HG03439 (cell line): ENCODE data around the gene EFEMP1.

Experiments
- ATAC-seq: cut with Tn5 transposase; IDR thresholded peaks from one replicate; pipeline ENCODE4 v1.9.1; 2021; ENCODE audit warnings: mild to moderate bottlenecking, moderate library complexity; ENCODE audit not compliant: unreplicated experiment

EFEMP1 gene

GRCh38 chr2:55899881-55900280 is 23.7 kb downstream of the EFEMP1 start:
- no peak for ATAC-seq

- no peak for ATAC-seq
Measured at GRCh38 chr2:55898386-55899040, 25.1 kb downstream of the EFEMP1 start.

DNA sequence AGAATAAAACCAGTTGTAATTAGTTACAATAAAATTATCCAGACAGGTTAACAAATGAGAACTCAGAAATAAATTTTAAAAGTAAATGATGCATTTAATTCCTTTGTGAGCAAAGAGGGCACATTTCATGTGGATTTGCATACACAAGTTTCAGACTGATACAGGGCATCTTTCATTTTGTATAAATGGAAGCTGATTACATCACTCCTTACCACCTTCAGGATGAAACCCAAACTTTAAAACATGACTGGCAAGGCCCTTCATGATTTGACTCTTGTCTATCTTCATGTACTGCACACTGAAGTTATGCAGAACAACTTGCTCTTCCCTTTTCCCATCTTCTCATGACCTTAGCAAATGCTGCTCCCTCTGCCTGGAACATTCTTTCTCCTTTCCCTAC is 26.9 kb downstream of the EFEMP1 start:
- ATAC-seq: no peak

GRCh38 chr2:55894720-55895119 is 28.9 kb downstream of the EFEMP1 start:
- ATAC-seq: no peak

- no peak for ATAC-seq
Measured at GRCh38 chr2:55891671-55892094, 31.9 kb downstream of the EFEMP1 start.

GRCh38 chr2:55888936-55889335 is 34.6 kb downstream of the EFEMP1 start:
- no peak for ATAC-seq

DNA sequence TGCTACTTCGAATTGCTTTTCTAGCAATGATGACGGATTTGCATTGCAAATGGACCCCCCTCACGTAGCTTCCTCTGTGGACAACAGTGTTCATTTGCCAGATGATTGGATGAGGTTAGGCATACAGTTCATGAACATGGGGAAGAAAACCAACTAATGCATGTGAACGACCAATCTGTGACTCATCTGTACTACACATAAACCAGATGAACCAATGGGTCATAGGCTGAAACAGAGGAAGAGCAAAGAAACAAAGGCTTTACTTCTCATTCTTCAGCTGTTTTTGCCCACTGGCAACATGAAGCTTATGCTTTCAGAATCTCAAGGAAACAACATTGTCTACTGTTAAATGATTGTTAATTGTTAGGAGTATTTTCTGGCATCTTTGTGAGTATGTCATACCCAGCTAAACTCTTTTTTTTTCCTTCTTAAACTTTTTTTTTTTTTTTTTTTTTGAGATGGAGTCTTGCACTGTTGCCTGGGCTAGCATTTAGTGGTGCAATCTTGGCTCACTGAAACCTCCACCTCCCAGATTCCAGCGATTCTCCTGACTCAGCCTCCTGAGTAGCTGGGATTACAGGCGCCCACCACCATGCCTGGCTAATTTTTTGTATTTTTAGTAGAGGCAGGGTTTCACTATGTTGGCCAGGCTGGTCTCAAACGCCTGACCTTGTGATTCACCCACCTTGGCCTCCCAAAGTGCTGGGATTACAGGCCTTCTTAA is 35.5 kb downstream of the EFEMP1 start:
- no peak for ATAC-seq

DNA sequence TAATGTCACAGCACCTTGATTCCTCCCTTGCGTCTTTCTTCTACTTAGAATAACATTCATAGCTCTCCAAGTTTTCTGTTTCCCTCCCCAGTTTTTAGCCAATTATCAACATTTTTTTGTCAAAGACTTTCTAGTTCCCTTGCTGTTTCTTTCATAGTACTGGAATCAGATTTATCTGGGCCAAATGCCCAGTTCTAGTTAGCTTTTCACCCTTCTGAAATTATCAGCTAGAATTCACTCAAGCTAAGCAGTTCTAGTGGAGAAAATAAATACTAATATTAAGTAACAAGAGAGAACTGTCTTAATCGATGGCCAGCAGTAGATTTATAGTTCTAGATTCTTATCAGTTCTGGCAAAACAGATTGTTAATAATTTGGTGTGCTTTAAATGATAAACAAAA is 36.2 kb downstream of the EFEMP1 start:
- no peak for ATAC-seq

DNA sequence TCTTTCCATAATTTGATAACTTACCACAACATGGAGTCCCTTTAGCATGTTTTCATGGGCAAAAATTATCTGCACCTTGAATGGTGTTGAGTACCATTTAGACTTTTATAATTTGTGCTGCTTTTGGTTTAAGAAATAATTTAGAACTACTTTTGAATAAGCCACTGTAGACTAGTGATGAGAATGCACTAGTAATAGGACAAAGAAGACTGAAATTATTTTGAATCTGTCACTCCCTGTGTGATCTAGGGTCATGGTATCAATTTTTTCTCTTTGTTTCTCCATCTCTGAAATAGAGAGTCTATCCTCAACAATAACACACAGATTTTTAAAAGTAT is 37.7 kb downstream of the EFEMP1 start:
- no peak for ATAC-seq

- ATAC-seq: no peak
Measured at GRCh38 chr2:55885127-55885943, 38.2 kb downstream of the EFEMP1 start.

GRCh38 chr2:55883829-55884228 is 39.8 kb downstream of the EFEMP1 start:
- no peak for ATAC-seq

GRCh38 chr2:55883357-55883756 is 40.2 kb downstream of the EFEMP1 start:
- no peak for ATAC-seq

GRCh38 chr2:55882954-55883353 is 40.6 kb downstream of the EFEMP1 start:
- ATAC-seq: no peak

GRCh38 chr2:55880416-55881143 is 43.0 kb downstream of the EFEMP1 start:
- no peak for ATAC-seq

GRCh38 chr2:55879976-55880375 is 43.6 kb downstream of the EFEMP1 start:
- no peak for ATAC-seq

- no peak for ATAC-seq
Measured at GRCh38 chr2:55877087-55877436, 46.5 kb downstream of the EFEMP1 start.

- no peak for ATAC-seq
Measured at GRCh38 chr2:55876429-55877086, 47.0 kb downstream of the EFEMP1 start.

DNA sequence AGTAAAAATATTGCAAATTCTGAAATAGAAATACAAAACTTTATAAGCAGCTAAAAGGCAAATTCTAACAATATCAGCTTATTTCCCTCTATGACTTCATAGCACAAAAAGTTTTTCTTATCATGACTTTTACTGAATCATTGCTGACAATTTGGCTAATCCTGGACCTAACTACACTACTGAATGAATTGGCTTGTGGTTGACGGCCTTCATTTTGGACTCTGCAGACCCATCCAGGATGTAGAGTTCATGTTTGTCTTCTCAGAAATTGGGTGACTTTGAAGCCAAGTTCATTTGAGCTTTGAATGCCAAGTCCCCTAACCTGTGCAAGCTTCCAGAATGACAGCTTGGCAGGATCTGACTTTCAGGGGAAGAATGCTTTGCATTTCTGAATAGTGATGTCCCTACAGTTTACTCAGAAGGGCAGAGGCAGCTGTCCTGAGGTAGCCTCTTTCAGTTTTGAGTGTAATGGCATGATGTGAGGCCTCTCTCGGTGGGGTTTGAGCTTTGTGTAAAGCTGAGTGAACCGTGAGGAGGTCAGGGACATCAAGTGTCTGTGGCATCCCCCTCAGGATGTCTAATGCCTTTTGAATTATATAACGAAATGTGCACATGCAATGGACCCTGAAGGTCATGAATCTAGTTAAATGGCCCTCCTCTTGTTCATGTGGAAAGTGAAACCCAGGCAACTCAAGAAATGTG is 48.0 kb downstream of the EFEMP1 start:
- peak; percentile 85 for ATAC-seq

GRCh38 chr2:55874338-55874737 is 49.2 kb downstream of the EFEMP1 start:
- ATAC-seq: no peak

DNA sequence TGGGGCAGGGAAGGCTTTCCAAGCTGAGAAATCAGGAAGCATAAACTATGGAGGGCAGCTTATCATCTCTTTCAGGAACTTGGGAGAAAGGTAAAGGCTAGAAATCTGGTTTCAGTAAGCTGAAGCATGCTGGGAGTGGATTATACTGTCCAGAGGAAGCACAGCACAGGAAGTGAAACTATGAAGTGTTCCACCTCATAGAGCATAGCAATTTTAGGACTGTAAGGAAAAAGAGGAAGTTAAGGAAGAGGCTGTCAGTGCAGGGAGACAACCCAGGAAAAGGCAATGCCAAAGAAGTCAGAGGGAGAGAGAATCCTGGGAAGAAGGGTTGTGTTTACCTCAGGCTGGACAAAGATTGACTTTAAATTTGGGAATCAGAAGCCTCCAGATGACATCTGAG is 51.9 kb downstream of the EFEMP1 start:
- no peak for ATAC-seq
